NCI-H748 (cell line): Measurements from ENCODE around the gene SBSN.

Experiments used
- DNase-seq: peaks from one replicate; lab custom pipeline; 2025; ENCODE audit not compliant: unreplicated experiment; lab: John Stamatoyannopoulos, UW

Gene SBSN

GRCh38 chr19:35528218-35529038, at the start of gene SBSN:
SBSN (minus strand) TSS chr19:35528311; CDS start chr19:35528281, 30 bp downstream.
- DNase-seq = no peak

- DNase-seq = no peak
These were observed 43.4 kb upstream of the SBSN start for GRCh38 chr19:35571406-35571965.

GRCh38 chr19:35569281-35569781, 41.2 kb upstream of the SBSN start:
- DNase-seq = no peak

- no peak for DNase-seq
These were observed 38.6 kb upstream of the SBSN start for GRCh38 chr19:35566738-35567137.

- no peak for DNase-seq
These were observed 37.1 kb upstream of the SBSN start for GRCh38 chr19:35565016-35565856.

- no peak for DNase-seq
These were observed 35.2 kb upstream of the SBSN start, which contains the start of gene ATP4A for GRCh38 chr19:35563207-35563829. ATP4A (minus strand) TSS chr19:35563658; CDS start chr19:35563629, 29 bp downstream.

GRCh38 chr19:35562776-35563175, 34.7 kb upstream of the SBSN start:
- DNase-seq = no peak

- no peak for DNase-seq
These were observed 34.2 kb upstream of the SBSN start for GRCh38 chr19:35562336-35562735.

GRCh38 chr19:35561436-35561835, 33.3 kb upstream of the SBSN start:
- no peak for DNase-seq

GRCh38 chr19:35560677-35561076, 32.6 kb upstream of the SBSN start:
- no peak for DNase-seq

GRCh38 chr19:35560271-35560670, 32.2 kb upstream of the SBSN start:
- no peak for DNase-seq

- DNase-seq = no peak
These were observed 31.7 kb upstream of the SBSN start for GRCh38 chr19:35559781-35560180.

- DNase-seq = no peak
These were observed 31.2 kb upstream of the SBSN start for GRCh38 chr19:35559281-35559659.

GRCh38 chr19:35558400-35559280, 30.5 kb upstream of the SBSN start:
- no peak for DNase-seq

GRCh38 chr19:35557539-35558399, 29.7 kb upstream of the SBSN start:
- DNase-seq = peak; percentile 49

- no peak for DNase-seq
These were observed 28.9 kb upstream of the SBSN start for GRCh38 chr19:35556846-35557538.

GRCh38 chr19:35556025-35556590, 28.0 kb upstream of the SBSN start:
- DNase-seq = no peak

GRCh38 chr19:35555301-35556005, 27.3 kb upstream of the SBSN start:
- peak; percentile 78 for DNase-seq
